ENCODE measurements around the gene IGFBP7.

DNA sequence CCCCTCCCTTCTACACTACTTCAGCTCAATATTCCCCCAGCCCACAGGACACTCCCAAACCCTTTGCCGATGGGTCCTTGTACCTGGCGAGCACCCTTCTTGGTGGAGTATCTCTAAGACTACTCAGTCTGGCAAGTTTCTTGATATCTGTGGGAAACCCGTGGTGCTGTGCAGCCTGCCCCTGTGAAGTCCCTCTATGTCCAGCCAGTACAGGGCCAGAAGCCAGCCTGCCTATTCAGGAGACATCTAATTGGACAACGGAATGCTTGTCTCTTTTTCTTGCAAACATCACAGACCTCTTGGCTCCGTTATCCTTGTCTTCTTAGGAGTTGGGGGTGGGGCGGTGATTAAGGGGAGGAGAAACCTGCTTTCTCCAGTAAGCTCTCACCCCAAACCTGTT, 3.7 kb upstream of the IGFBP7 start:
- TF ChIP-seq EZH2 (IDR thresholded peaks at IDR 0.05) (no peak), POLR2AphosphoS5 (IDR thresholded peaks at IDR 0.05; ENCODE audit: borderline replicate concordance, low read depth, low read length) (no peak)
